A204.1 (cell line): Measurements from ENCODE around the gene PPP2R1B.
"Not testable (repeated sequence)": the region's sequence is repeated elsewhere in the genome, so short reads cannot be mapped to it uniquely, and the experiment has no call there.

Source experiments
- FAIRE-seq: peaks from 2 replicates; lab custom pipeline; 2012; peaks lifted over from hg19 to GRCh38; lab: Jason Lieb, UNC

PPP2R1B gene

DNA sequence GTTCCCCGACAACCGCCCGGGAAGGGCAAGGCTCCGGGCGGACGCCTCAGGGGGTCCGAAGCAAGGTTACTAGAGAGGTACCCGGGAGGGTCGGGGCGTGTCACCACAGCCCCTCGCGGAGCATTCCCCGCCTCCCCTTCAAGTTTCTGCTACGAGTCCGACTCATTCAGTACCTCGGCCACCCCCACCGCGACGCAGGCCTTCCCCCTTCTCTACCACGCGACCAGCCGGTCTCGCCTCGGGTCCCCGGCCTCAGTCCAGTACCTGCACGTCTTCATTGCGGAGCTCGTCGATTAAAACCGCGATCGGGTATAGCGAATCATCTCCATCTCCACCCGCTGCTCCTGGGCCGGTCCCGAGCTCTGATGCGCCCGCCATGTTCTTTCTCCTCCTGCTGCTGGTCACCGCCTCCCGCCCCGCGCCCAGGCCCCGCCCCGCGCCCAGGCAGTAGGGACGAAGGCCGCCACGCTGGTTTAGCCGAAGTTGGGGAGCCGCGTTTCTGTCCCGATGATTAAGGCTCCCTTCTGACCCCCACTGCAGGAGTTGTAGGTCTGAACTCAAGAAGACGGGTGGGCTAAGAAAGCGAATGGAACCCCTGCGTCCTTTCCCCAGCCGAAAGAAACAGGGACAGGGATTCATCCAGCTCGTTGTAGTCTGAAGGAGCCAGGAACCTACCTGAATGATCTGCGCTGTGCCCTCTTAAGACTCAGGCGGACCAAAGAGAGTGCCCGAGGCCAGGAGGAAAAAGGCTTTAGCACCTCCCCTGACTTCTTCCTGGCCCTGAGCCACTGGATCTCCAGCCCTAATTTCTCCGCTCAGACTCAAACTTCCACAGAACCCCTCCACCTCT, at the start of gene PPP2R1B:
TSS of gene PPP2R1B (minus strand) at position 406 of the 850 bp plus-strand sequence. CDS start at position 378, 28 bp downstream.
- FAIRE-seq: no peak

DNA sequence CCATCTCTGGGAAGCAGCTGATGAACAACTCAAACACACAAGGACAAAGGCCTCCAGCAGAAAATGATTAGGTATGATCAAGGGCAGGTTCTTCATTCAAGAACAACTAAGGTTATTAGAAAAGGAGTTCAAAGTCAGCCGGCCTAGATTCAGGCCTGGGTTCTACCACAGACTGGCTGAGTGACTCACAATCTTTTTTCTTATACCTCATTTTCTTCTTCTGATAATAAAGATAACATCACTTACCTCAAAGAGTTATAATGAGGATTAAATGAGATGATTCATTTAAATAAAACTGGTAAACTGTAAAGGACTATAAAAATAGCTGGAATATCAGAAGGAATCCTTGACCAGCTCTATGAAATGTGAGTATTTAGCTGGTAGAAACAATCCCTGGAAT, 49.3 kb upstream of the PPP2R1B start:
- no peak for FAIRE-seq

DNA sequence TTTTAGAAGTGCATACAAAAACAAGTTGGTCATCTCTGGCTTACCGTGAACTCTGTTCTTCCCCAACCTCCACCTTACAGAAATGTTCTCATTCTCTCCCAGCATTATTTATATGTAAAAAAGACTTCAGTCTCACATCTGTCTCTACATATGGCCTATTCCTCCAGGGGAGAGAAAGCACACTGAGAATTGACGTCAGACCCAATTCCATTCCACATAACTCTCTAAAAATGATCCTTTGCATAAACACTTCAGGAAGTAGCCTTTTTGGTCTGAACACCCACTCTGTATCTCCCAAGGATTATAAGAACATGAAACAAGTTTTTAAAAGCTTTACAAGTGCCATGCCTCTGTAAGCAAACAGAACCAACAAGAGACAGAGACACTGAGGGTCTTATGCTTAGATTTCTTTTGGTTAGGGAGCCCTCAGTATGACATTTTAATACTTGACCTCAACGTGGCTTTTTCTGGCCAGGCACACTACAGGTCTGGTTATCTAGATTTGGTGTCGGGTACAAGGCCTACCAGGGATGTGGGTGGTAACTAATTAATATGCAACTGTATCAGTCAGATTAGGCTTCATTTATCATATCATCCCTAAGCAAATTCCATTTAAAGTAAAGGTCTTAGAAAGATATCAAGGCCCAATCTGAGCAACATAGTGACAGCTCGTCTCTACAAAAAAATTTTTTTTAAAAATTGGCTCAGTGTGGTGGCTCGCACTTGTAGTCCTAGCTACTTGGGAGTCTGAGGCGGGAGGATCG, 48.5 kb upstream of the PPP2R1B start:
- FAIRE-seq: no peak

DNA sequence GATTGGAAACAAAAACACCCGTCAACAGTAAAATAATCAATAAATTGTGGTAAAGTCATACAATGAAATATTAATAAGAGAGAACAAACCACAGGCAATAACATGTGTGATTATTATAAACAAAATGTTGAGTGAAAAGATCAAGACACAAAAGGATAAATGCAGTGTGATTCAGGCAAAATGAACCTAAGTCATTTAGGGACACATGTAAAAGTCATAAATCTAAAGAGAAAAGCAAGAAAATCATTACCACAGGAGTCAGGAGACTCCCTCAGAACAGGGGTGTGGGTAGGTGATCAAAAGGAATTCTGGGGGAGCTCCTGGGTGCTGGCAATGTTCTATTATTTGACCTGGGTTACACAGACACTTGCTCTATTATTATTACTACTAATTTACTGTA, 47.9 kb upstream of the PPP2R1B start:
- no peak for FAIRE-seq

DNA sequence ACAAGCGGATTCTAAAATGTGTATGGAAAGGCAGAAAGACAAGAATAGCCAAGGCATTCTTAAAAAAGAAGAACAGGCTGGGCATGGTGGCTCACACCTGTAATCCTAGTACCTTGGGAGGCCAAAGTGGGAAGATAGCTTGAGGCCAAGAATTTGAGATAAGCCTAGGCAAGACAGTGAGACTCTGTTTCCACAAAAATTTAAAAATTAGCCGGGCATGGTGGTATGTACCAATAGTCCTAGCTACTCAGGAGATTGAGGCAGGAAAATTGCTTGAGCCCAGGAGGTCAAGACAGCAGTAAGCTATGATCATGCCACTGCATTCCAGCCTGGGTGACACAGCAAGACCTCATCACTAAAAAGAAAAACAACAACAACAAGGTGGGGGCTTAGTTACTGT, 46.0 kb upstream of the PPP2R1B start:
- FAIRE-seq: no peak

DNA sequence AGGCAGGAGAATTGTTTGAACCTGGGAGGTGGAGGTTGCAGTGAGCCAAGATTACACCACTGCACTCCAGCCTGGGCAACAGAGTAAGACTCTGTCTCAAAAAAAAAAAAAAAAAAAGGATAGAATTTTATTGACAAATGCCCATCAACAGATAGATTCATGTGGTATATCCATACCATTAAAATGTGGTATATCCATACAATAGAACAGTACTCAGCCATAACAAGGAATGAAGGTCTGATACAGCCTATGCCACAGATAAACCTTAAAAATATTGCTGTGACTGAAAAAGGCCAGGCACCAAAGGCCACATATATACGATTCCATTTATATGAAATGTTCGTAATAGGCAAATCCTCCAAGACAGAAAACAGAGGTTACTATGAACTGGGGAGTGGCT, 45.3 kb upstream of the PPP2R1B start:
- FAIRE-seq: no peak

DNA sequence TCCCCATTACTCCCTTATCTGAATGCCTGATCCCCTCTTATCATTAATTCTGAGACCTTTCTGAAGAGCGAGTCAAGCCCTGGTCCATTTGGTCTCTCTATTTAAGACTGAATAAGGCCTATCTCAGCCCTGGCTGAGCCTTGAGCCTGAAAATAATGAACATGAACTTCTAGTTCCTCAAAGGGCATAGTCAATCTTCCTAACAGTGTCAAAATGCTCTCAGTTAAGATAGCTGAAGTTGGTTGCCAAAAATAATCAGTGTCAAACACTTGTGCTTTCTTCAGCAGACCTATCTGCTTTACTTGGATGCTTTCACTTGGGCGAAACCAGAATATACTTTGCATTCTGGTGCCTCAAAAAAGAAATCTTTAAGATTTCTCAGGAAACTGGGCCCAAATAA, 42.6 kb upstream of the PPP2R1B start:
- no peak for FAIRE-seq

DNA sequence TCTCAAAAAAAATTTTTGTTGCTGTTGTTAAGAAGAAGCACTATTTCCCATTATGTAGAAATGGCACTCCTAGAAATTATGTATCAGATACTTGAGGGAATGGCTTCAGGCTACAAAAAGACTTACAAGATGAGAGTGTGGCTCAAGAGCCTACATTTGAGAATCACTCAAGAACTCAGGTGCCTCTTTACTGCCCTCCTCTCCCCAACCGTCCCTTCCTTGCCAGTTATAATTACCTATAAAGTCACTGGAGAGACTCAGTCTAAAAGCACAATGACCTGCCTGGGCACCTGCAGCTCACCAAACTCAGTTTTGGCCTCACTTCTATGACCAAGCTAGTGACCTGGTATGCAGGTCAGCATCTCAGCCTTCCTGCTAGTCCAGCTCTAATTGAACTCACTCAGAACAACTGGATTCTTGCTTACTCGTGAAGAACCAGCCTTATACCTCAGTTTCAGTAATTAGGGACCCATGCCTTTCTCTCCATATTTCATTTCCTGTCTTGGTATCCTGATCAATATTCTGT, 41.9 kb upstream of the PPP2R1B start:
- FAIRE-seq: no peak

DNA sequence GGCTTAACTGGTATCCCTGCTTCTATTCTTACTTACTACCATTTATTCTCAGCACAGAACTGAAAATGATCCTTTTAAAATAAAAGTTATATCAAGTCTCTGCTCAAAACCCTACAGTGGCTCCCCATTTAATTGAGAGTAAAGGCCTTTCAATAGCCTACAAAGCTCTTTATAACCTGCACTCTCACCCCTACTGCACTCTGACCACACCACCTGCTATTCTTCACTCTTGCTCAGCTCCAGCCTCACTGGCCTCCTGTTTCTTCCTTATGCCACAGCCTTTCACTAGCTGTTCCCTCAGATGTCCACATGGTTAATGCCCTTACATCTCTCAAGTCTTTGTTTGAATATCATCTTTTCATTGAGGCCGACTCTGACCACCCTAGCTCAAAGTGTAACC, 40.9 kb upstream of the PPP2R1B start:
- no peak for FAIRE-seq

DNA sequence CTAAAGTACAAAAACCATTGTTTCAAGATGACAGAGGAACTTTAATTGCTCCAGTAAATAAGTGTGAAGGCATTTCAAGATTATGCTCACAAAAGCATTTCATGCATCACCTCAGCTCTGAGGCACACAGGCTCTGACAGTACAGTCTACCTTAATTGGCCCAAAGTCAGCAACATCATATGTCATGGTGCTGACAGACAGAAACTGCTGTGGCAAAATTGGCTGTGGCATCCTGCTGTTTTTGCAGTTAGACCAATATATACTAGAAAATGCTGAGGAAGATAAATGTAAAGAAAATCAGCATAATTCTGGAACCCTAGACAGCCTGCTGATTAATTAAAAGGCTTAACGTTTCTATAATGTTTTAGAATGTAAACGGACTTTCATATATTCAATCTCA, 34.9 kb upstream of the PPP2R1B start:
- no peak for FAIRE-seq

DNA sequence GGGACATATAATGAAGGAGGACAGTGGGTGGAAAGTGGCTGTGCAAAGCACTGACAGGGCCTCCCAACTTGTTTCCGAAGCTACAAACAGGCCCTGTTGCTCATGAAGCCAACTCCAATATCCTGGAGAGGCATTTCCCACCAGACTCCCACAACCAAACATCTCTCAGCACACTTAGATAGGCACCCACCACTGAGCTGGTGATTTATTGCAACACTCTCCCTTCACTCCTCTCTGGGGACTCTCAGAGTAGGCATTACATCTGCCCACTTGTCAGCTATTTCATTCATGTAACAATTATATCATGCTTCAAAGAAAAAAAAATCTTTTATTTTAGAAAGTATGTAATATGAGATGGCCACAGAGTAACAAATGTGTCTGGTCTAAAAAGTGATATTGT, 32.1 kb upstream of the PPP2R1B start:
- FAIRE-seq: no peak

DNA sequence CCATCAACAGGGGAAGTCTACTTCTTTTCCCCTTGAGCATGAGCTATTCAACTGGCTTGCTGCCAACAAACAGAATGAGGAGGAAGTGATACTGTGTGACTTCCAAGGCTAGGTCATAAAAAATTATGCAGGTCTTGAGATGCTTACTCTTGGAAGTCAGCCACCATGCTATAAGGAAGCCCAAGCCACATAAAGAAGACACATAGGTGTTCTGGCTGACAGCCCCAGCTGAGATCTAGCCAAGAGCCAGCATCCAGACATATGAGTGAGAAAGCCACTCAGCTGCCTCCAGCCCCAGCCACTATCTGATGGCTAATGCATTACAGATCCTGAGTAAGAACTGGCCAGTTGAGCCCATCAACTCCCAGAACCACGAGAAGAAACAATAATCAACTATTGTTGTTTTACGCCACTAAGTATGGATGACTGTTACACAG, 31.0 kb upstream of the PPP2R1B start:
- FAIRE-seq: no peak

DNA sequence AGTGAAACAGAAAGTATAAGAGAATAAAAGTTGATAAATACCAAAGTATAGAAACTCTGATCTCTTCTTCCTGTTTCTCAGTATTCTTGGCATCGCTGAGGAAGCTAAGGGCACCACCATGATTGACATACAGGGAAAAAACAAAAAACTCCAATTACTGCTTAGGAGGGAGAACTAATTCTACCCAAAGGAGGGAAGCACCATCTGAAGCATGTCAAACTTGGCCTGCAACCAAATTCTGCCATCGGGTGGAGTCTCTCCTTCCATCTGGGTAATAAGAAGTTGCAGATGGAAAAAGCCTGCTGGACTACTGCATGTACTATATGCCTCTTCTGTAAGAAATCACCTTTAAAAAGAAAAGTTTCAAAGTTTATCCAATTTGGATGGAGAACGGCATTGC, 30.5 kb upstream of the PPP2R1B start:
- FAIRE-seq: no peak

DNA sequence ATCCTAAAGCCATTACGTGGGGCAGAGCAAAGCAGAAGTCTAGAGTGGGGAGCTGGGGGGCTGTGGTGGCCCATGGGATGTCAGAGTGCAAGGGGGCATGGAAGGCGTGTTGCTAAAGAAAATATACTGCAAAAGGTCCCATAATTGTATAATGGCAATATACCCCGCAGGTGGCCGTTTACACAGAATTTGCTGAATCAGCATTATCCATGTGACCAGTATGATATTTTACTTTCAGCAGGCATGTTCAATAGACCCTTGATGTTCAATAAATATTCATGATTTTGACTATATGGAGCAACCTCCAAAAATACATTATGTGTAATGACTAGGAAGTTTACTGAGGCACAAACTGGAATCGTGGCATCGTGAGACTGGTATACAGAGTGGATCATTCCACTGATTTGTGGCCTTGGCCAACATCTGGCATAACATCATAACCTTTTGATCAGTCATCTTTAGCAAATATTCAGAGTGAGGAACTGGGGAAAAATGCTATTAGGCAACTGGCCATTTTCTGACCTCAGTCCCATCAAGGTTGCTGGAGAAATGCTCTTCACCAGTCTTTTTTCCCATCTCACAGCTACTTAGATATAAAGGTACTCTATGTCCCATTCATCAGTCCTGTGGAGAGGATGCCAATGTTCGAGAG, 29.3 kb upstream of the PPP2R1B start:
- FAIRE-seq: no peak

DNA sequence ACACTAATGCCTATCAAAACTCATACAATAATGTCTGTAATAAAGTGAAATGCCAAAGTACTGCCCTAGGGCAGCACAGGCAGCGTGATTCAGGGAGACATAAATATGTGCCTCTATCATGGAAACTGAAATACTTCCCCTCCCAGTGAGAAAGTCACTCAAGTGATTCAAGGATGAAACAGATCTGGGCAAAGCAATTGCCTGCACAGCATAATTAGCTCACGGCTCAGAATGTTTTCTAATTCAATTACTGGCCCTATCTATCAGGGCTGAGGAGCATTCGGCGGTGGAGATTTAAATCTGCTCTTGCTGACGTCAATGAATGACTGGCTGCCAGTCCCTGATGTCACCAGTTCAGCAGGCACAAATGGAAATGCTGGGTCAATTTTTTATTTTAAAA, 27.7 kb upstream of the PPP2R1B start:
- no peak for FAIRE-seq

DNA sequence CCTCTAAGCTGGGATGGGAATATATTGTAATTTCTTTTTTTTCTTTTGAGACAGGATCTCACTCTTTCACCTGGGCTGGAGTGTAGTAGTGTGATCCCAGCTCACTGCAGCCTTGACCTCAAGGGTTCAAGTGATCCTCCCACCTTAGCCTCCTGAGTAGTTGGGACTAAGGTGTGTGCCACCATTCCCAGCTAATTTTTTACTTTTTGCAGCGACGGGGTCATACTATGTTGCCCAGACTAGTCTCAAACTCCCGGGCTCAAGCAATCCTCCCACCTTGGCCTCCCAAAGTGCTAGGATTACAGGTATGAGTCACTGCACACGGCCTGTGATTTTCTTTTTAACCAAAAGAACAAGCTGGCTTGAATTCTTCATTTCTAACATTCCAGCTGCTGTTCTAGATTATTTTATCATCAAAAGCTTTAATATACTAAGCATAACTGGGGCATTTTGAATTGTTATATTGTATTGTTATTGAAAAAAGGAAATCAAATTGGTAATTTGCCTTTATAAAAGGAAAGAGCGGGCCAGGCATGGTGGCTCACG, 26.8 kb upstream of the PPP2R1B start:
- FAIRE-seq: no peak

DNA sequence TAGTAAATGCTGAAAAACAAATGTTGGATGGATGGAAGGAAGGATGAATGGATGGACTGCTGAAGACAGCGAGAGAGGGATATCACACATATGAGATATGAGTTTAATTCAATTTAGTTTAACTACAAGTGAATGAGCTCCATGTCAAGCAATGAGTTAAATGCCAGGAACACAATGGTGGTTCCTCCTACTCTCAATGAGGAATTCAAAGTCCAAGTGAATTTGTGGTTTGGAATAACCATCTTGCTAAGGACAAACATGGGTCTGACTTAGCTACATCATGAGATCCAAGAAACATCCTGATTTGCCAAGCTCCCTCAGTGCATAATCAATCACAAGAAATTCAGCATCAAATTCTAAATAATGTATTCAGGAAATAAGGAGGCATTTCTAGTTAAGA, 26.1 kb upstream of the PPP2R1B start:
- FAIRE-seq: no peak

DNA sequence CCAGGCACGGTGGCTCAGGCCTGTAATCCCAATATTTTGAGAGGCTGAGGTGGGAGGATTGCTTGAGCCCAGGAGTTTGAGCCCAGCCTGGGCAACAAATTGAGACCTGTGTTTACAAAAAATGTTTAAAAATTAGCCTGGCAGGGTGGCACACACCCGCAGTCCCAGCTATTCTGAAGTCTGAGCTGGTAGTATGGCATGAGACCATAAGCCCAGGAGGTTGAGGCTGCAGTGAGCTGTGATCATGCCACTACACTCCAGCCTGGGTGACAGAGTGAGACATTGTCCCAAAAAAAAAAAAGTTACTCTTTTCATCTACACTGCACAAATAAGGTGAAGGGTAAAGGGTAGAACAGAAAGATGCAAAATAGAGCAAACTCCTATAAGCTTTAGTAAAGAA, 22.3 kb upstream of the PPP2R1B start:
- no peak for FAIRE-seq

DNA sequence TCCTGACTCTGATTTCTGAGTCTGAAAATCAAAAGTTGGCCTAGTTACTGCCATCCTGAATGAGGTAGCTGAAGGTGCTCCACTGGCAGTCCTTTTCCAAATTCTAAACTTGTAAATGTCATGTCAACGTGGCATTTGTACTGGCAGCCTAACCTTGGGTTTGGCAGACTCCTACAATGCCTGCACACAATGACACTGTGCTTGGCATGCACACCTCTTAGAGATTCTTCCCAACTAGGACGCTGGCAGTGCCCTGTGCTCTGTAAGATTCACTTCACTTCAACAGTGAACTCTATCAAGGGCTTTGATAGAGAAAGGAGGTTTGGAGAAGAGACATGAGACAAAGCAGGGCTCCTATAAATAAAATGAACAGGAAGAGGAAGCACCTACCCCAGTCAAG, 21.9 kb upstream of the PPP2R1B start:
- no peak for FAIRE-seq

DNA sequence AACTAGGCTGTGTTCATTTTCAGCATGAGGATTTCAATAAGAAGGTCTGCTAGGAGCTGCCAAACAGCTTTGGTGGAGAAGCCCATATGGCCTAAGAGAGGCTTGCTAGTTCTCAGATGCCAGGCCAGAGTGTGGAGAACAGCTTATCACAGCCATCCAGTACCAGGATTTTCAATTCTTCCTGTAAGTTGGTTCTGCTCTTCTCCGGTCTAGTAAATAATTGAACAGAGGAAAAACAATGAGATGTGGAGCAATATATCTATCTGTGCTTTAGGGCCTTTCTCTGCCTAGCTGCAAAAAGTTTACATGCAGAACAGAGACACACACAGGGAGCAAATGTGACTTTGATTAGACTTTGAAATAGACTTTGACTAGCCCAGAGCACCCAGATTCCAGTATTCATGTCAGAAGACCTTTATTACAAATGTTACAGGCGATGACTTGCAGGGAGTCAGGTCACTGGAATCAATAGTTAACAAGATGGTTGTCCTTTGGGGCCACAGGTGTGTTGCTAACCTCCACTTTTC, 19.8 kb upstream of the PPP2R1B start:
- no peak for FAIRE-seq

DNA sequence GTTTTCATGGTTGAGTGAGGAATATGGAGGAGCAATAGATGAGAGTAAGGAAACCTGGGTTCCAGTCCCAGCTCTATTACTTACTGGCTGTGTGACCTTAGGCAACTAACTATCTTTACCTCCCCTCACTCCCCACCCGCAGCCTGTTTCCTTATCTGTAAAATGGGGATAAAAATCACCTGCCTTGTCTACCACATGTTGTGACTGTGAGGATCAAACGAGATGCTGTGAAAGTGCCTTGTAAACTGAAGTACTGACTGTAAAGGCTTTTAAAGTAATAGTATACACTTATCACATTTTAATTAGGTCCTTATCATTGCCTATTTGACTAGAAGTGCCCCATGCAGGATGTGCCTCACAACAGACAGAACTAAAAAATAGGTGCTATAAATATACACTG, 18.9 kb upstream of the PPP2R1B start:
- no peak for FAIRE-seq

DNA sequence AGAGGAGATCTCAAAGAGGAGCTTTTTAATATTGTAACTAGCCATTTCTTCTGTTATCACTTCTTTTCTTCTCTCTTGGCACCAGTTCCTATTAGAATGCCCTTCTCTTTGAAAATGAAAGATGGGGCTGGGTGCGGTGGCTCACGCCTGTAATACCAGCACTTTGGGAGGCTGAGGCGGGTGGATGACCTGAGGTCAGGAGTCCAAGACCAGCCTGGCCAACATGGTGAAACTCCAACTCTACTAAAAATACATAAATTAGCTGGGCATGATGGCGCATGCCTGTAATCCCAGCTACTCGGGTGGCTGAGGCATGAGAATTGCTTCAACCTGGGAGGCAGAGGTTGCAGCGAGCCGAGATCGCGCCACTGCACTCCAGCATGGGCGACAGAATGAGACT, 18.1 kb upstream of the PPP2R1B start:
- not testable (repeated sequence) for FAIRE-seq
